SU-DHL-6 (cell line): ENCODE data around the gene GRIFIN.

Experiments used
- H2AFZ ChIP-seq: fragments of 200-600 bp; sonication (generic); 2 replicates; pipeline ENCODE4 v1.6.1; 2014; ENCODE audit warnings: low read depth, mild to moderate bottlenecking, moderate library complexity, mixed read lengths, antibody characterized with exemption, low read length; ENCODE audit not compliant: severe bottlenecking
- H3F3A ChIP-seq: fragments of 200-600 bp; shearing (Covaris generic); 2 replicates; pipeline ENCODE4 v1.6.0; 2016; ENCODE audit warnings: antibody characterized with exemption, mild to moderate bottlenecking; ENCODE audit not compliant: insufficient read depth
- H3K27ac ChIP-seq: fragments of 200-600 bp; sonication (generic); 2 replicates; pipeline ENCODE4 v1.5.1; 2016; ENCODE audit warnings: low read depth, mild to moderate bottlenecking, low read length, moderate library complexity, mixed read lengths
- H3K27me3 ChIP-seq: fragments of 200-600 bp; sonication (generic), shearing (Covaris generic); 2 replicates; pipeline ENCODE4 v1.6.0; 2014; ENCODE audit warnings: mild to moderate bottlenecking, low read length
- H3K36me3 ChIP-seq: fragments of 200-600 bp; sonication (generic); 2 replicates; pipeline ENCODE4 v1.6.1; 2014; ENCODE audit warnings: mild to moderate bottlenecking, low read length, mixed read lengths
- H3K4me2 ChIP-seq: fragments of 300-600, 200-600 bp; shearing (Covaris generic), sonication (generic); 2 replicates; pipeline ENCODE4 v1.6.0; 2014; ENCODE audit warnings: low read length, low read depth, mild to moderate bottlenecking; ENCODE audit not compliant: poor library complexity, severe bottlenecking
- H3K4me3 ChIP-seq: fragments of 200-600 bp; sonication (generic); 2 replicates; pipeline ENCODE4 v1.5.1; 2014; ENCODE audit warnings: antibody characterized with exemption, low read length, mild to moderate bottlenecking, mixed read lengths; ENCODE audit not compliant: insufficient read depth, poor library complexity, severe bottlenecking
- H3K79me2 ChIP-seq: fragments of 200-600 bp; sonication (generic); 2 replicates; pipeline ENCODE4 v1.6.1; 2014; ENCODE audit warnings: mild to moderate bottlenecking, low read length, moderate library complexity; ENCODE audit not compliant: insufficient read depth
- H3K9ac ChIP-seq: fragments of 200-600 bp; sonication (generic); 2 replicates; pipeline ENCODE4 v1.7.0; 2014; ENCODE audit warnings: mild to moderate bottlenecking, low read length
- H3K9me2 ChIP-seq: fragments of 200-600 bp; sonication (generic); replicated peaks from 2 replicates; pipeline ENCODE4 v1.6.1; 2014; ENCODE audit warnings: low read length; ENCODE audit not compliant: insufficient read depth
- H3K9me3 ChIP-seq: fragments of 200-600 bp; sonication (generic); 2 replicates; pipeline ENCODE4 v1.6.1; 2014; ENCODE audit warnings: low read length, mixed read lengths; ENCODE audit not compliant: insufficient read depth
- H4K20me1 ChIP-seq: fragments of 200-600 bp; sonication (generic); 2 replicates; pipeline ENCODE4 v1.6.1; 2014; ENCODE audit warnings: low read depth, mild to moderate bottlenecking, antibody characterized with exemption, low read length, moderate library complexity, mixed read lengths
- CTCF ChIP-seq: fragments of 200-600 bp; sonication (generic); IDR thresholded peaks from one replicate; pipeline ENCODE4 v1.5.1; 2017; ENCODE audit warnings: antibody characterized with exemption, mild to moderate bottlenecking, low read length, moderate library complexity; ENCODE audit not compliant: insufficient read depth, poor library complexity, severe bottlenecking
- EZH2phosphoT487 ChIP-seq: fragments of 200-600 bp; sonication (generic), shearing (Covaris generic); conservative IDR thresholded peaks from 2 replicates; pipeline ENCODE4 v1.6.1; 2018; ENCODE audit warnings: mild to moderate bottlenecking, antibody characterized with exemption, low read length, moderate library complexity, mixed read lengths

The GRIFIN gene

GRCh38 chr7:2497065-2497464 lies 20.9 kb upstream of the GRIFIN start:
- no peak overlapping the region for H3K27ac ChIP-seq
- no peaks in the 10 kb centered on the region for H3K9me3 ChIP-seq
- no peak overlapping the region for H2AFZ ChIP-seq
- no peaks in the 10 kb centered on the region for H3F3A ChIP-seq
- no peaks in the 10 kb centered on the region for H3K79me2 ChIP-seq
- H4K20me1 ChIP-seq, result no peaks in the 10 kb centered on the region
- H3K9me2 ChIP-seq, result no peaks in the 10 kb centered on the region
- H3K4me3 ChIP-seq, result no peak overlapping the region
- TF ChIP-seq EZH2phosphoT487 (no peak), CTCF (no peak)
- H3K27me3 ChIP-seq, result no peaks in the 10 kb centered on the region
- no peak overlapping the region for H3K4me2 ChIP-seq
- H3K36me3 ChIP-seq, result no peaks in the 10 kb centered on the region
- H3K9ac ChIP-seq, result no peak overlapping the region

- no peaks in the 10 kb centered on the region for H3K9me2 ChIP-seq
- no peaks in the 10 kb centered on the region for H4K20me1 ChIP-seq
- H3K9me3 ChIP-seq, result no peaks in the 10 kb centered on the region
- H2AFZ ChIP-seq, result no peak overlapping the region
- H3K4me3 ChIP-seq, result no peak overlapping the region
- H3K4me2 ChIP-seq, result no peak overlapping the region
- H3K27ac ChIP-seq, result no peak overlapping the region
- H3K79me2 ChIP-seq, result no peaks in the 10 kb centered on the region
- no peaks in the 10 kb centered on the region for H3K36me3 ChIP-seq
- H3K9ac ChIP-seq, result no peak overlapping the region
- no peaks in the 10 kb centered on the region for H3F3A ChIP-seq
- no peaks in the 10 kb centered on the region for H3K27me3 ChIP-seq
- TF ChIP-seq EZH2phosphoT487 (no peak), CTCF (no peak)
Observed at GRCh38 chr7:2496375-2496774, 20.2 kb upstream of the GRIFIN start.

GRCh38 chr7:2495418-2496299 lies 19.5 kb upstream of the GRIFIN start:
- Histone ChIP-seq H3K27ac (no peak overlapping the region), H3K36me3 (no peaks in the 10 kb centered on the region), H3K9me3 (no peaks in the 10 kb centered on the region), H3K9me2 (no peaks in the 10 kb centered on the region), H2AFZ (no peak overlapping the region), H3K27me3 (no peaks in the 10 kb centered on the region), H3K79me2 (no peaks in the 10 kb centered on the region), H3K4me3 (no peak overlapping the region), H4K20me1 (no peaks in the 10 kb centered on the region), H3K4me2 (no peak overlapping the region), H3F3A (no peaks in the 10 kb centered on the region), H3K9ac (no peak overlapping the region)
- TF ChIP-seq CTCF, result no peak
- no peak for TF ChIP-seq EZH2phosphoT487
